Caco-2 (cell line): ENCODE results near the gene CAPSL. TPM values are rescaled to one million over a fixed set of nuclear protein-coding genes. Genes with fewer than 3 reads are reported as not detected.

Source experiments
- BruUV-seq: library from RNA; stranded (reverse); fragments of 400-500 nt; replicated peaks from 2 replicates; lab custom pipeline; 2021; lab: Mats Ljungman, UMichigan
- CTCF ChIA-PET: fragments of 300-600 bp; sonication (Branson Sonifier 250); formaldehyde crosslinking; loops from one replicate; lab custom pipeline; 2022; ENCODE audit warnings: antibody characterized with exemption; lab: Charles Lee
- POLR2A ChIA-PET: fragments of 300-600 bp; sonication (Branson Sonifier 250); formaldehyde crosslinking; loops from one replicate; lab custom pipeline; 2022; ENCODE audit warnings: antibody characterized with exemption; lab: Charles Lee
- DNase-seq, 2 experiments: peaks; one replicate each; pipeline versions ENCODE4 v3.0.0 to v3.0.0-alpha.2; 2020 to 2022
- H3K27me3 ChIP-seq: replicated peaks from 2 replicates; pipeline ENCODE4 v1.6.0; 2011; ENCODE audit warnings: low read length; ENCODE audit not compliant: control insufficient read depth, insufficient read depth
- H3K36me3 ChIP-seq: 2 replicates; pipeline ENCODE4 v1.5.1; 2011; ENCODE audit warnings: low read length; ENCODE audit not compliant: control insufficient read depth, insufficient read depth
- H3K4me1 ChIP-seq: fragments of 250-450 bp; sonication (Bioruptor Pico); 2 replicates; pipeline ENCODE4 v1.5.1; 2020; ENCODE audit warnings: mild to moderate bottlenecking
- H3K4me3 ChIP-seq: 2 replicates; pipeline ENCODE4 v1.5.1; 2011; ENCODE audit warnings: low read depth, mild to moderate bottlenecking, control low read depth, low read length
- H3K9me3 ChIP-seq: fragments of 250-450 bp; sonication (Bioruptor Pico); 2 replicates; pipeline ENCODE4 v1.5.1; 2020; ENCODE audit warnings: mild to moderate bottlenecking, moderate library complexity
- H3K27ac Mint-ChIP-seq: one replicate; pipeline ENCODE4 v1.8.0; 2022; ENCODE audit warnings: mixed read lengths; ENCODE audit not compliant: unreplicated experiment
- H3K27me3 Mint-ChIP-seq: one replicate; pipeline ENCODE4 v1.8.0; 2022; ENCODE audit warnings: mixed read lengths; ENCODE audit not compliant: insufficient read depth, unreplicated experiment
- H3K36me3 Mint-ChIP-seq: one replicate; pipeline ENCODE4 v1.8.0; 2022; ENCODE audit warnings: mild to moderate bottlenecking, mixed read lengths; ENCODE audit not compliant: insufficient read depth, unreplicated experiment
- H3K4me1 Mint-ChIP-seq: one replicate; pipeline ENCODE4 v1.8.0; 2022; ENCODE audit warnings: low read depth, mixed read lengths; ENCODE audit not compliant: unreplicated experiment
- H3K4me3 Mint-ChIP-seq: one replicate; pipeline ENCODE4 v1.8.0; 2022; ENCODE audit warnings: mild to moderate bottlenecking, moderate library complexity, mixed read lengths; ENCODE audit not compliant: unreplicated experiment
- H3K9me3 Mint-ChIP-seq: one replicate; pipeline ENCODE4 v1.8.0; 2022; ENCODE audit warnings: mixed read lengths; ENCODE audit not compliant: unreplicated experiment
- CTCF ChIP-seq, 2 experiments: fragments of 200-600 bp in 1 of 2; IDR thresholded peaks; 1 replicate in 1 of 2; 2 replicates in 1 of 2; pipeline versions ENCODE4 v1.5.1 to v1.8.0; 2011 to 2022; ENCODE audit warnings: antibody characterized with exemption in 1 of 2, control low read depth in 1 of 2, inconsistent platforms in 1 of 2, low read depth in 1 of 2, low read length in 1 of 2, mild to moderate bottlenecking in 1 of 2, moderate library complexity in 1 of 2; ENCODE audit not compliant: insufficient read depth in 1 of 2, severe bottlenecking in 1 of 2, unreplicated experiment in 1 of 2
- intact Hi-C: fragments of 100-400 bp; cut with micrococcal nuclease; formaldehyde crosslinking; loops from one replicate; pipeline ENCODE4 v1.10.0; 2022; ENCODE audit not compliant: unreplicated experiment
- total RNA-seq: library from RNA; stranded (reverse); gene quantifications from 2 replicates; pipeline ENCODE4 v1.2.3, GENCODE V29; 2022

Gene CAPSL
- total RNA-seq, 1 experiment from 2014 or later = not detected

DNA sequence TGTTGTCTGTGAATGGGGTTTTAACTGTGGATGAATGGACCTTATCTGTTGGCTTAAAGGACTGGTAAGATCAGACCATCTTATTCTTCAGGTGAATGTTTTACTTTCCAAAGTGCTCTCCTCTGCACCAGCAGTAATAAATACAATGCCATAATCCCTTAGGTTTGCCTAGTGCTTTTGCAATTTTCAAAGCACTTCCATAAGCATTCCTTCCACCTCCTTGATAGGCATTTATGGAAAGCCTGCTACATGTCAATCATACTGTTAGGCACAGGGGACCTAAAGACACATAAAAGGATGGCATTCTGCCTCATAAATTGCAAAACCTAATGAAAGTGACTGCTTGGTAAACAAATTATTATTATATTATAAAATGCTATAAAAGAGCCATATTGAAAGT is 60.3 kb downstream of the CAPSL start:
- H3K9me3 Mint-ChIP-seq = no peaks in the 10 kb centered on the region
- H3K27ac Mint-ChIP-seq = no peak overlapping the region
- no TSS peak for BruUV-seq
- no peak for TF ChIP-seq CTCF (IDR thresholded peaks at IDR 0.05; ENCODE audit: insufficient read depth in 1 of 2, low read depth in 1 of 2, low read length in 1 of 2, severe bottlenecking in 1 of 2, unreplicated experiment in 1 of 2)
- Histone ChIP-seq H3K4me3 (no peak overlapping the region), H3K36me3 (no peaks in the 10 kb centered on the region), H3K9me3 (no peaks in the 10 kb centered on the region), H3K4me1 (no peaks in the 10 kb centered on the region), H3K27me3 (no peaks in the 10 kb centered on the region)
- H3K36me3 Mint-ChIP-seq = no peaks in the 10 kb centered on the region
- H3K4me1 Mint-ChIP-seq = no peaks in the 10 kb centered on the region
- POLR2A ChIA-PET = no interaction called here
- H3K4me3 Mint-ChIP-seq = no peak overlapping the region
- intact Hi-C loops = no loop called here
- CTCF ChIA-PET = no interaction called here
- H3K27me3 Mint-ChIP-seq = peaks cover 6% of the 10 kb centered on the region
- no peak for DNase-seq

DNA sequence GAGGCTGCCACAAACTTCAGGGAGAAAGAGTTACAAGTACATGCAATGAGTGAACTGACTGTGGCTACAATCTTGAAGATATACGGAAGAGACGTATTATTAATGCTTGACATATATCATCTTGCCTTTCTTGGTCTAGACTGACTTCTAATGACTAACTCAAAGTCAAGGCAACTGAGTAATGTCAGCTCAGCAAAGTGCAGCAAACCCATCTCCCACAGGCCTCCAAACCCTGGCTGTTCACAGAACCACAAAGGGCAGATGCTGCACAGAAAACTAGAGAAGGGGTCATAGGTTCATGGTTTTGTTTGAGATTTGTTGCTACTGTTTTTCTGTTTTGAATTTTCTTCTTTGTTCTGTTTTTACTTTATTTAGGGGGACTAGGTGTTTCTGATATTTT is 60.8 kb downstream of the CAPSL start:
- CTCF ChIA-PET = no interaction called here
- no peak overlapping the region for H3K27ac Mint-ChIP-seq
- no peak for TF ChIP-seq CTCF (IDR thresholded peaks at IDR 0.05; ENCODE audit: insufficient read depth in 1 of 2, low read depth in 1 of 2, low read length in 1 of 2, severe bottlenecking in 1 of 2, unreplicated experiment in 1 of 2)
- no peak for DNase-seq
- Histone ChIP-seq H3K36me3 (no peaks in the 10 kb centered on the region), H3K27me3 (no peaks in the 10 kb centered on the region), H3K4me1 (no peaks in the 10 kb centered on the region), H3K4me3 (no peak overlapping the region), H3K9me3 (no peaks in the 10 kb centered on the region)
- no TSS peak for BruUV-seq
- H3K9me3 Mint-ChIP-seq = no peaks in the 10 kb centered on the region
- no peaks in the 10 kb centered on the region for H3K4me1 Mint-ChIP-seq
- no peak overlapping the region for H3K4me3 Mint-ChIP-seq
- peaks cover 6% of the 10 kb centered on the region for H3K27me3 Mint-ChIP-seq
- intact Hi-C loops = no loop called here
- POLR2A ChIA-PET = no interaction called here
- no peaks in the 10 kb centered on the region for H3K36me3 Mint-ChIP-seq

GRCh38 chr5:35876922-35877321 is 61.5 kb downstream of the CAPSL start:
- Histone ChIP-seq H3K4me3 (no peak overlapping the region), H3K9me3 (no peaks in the 10 kb centered on the region), H3K27me3 (no peaks in the 10 kb centered on the region), H3K4me1 (no peaks in the 10 kb centered on the region), H3K36me3 (no peaks in the 10 kb centered on the region)
- Mint-ChIP-seq H3K9me3 (no peaks in the 10 kb centered on the region), H3K36me3 (no peaks in the 10 kb centered on the region), H3K4me1 (no peaks in the 10 kb centered on the region), H3K4me3 (no peak overlapping the region), H3K27ac (no peak overlapping the region), H3K27me3 (peaks cover 3% of the 10 kb centered on the region)
- TF ChIP-seq CTCF (IDR thresholded peaks at IDR 0.05; ENCODE audit: insufficient read depth in 1 of 2, low read depth in 1 of 2, low read length in 1 of 2, severe bottlenecking in 1 of 2, unreplicated experiment in 1 of 2) = no peak
- no peak for DNase-seq
- intact Hi-C loops = no loop called here
- POLR2A ChIA-PET = no interaction called here
- BruUV-seq = no TSS peak
- CTCF ChIA-PET = no interaction called here
